ENCODE measurements around the gene STAT5B. TPM values are rescaled to one million over a fixed set of nuclear protein-coding genes. Genes with fewer than 3 reads are reported as not detected.

Gene STAT5B
- total and polyA plus RNA-seq, 2 of the 13 experiments (the other 11 are each of a cell fraction or from before 2014, with no cell fraction given) = 21.0 to 42.8 TPM

- TF ChIP-seq DMTF1 (CRISPR knock-in tag; IDR thresholded peaks at IDR 0.05) (no peak), ZBTB8A (CRISPR knock-in tag; IDR thresholded peaks at IDR 0.05; ENCODE audit: borderline replicate concordance, low read depth) (no peak), ZNF432 (CRISPR knock-in tag; IDR thresholded peaks at IDR 0.05; ENCODE audit: borderline replicate concordance) (no peak), ZNF460 (CRISPR knock-in tag; IDR thresholded peaks at IDR 0.05; ENCODE audit: borderline replicate concordance) (peak; percentile 68; the same call in 1 of the 2 replicates), ZNF296 (CRISPR knock-in tag; conservative IDR thresholded peaks at IDR 0.05) (no peak), ZNF496 (CRISPR knock-in tag; IDR thresholded peaks at IDR 0.05; ENCODE audit: insufficient replicate concordance) (no peak), ZNF280B (CRISPR knock-in tag; IDR thresholded peaks at IDR 0.05; ENCODE audit: borderline replicate concordance) (peak; percentile 67; the same call in 1 of the 2 replicates), GATAD2A (CRISPR knock-in tag; IDR thresholded peaks at IDR 0.05) (peak; percentile 63), ZFP37 (CRISPR knock-in tag; IDR thresholded peaks at IDR 0.05; ENCODE audit: borderline replicate concordance) (0 out of 2 replicates have a peak, but pooled peaks have one; percentile 35), FOXP4 (CRISPR knock-in tag; IDR thresholded peaks at IDR 0.05) (peak; percentile 14; the same call in 1 of the 2 replicates), ZNF121 (CRISPR knock-in tag; IDR thresholded peaks at IDR 0.05) (peak; percentile 56; the same call in 1 of the 2 replicates), SP5 (CRISPR knock-in tag; IDR thresholded peaks at IDR 0.05; ENCODE audit: borderline replicate concordance, low read depth) (peak; percentile 83), CEBPG (CRISPR knock-in tag; IDR thresholded peaks at IDR 0.05) (peak; percentile 60), ZNF691 (CRISPR knock-in tag; IDR thresholded peaks at IDR 0.05; ENCODE audit: borderline replicate concordance, low read depth) (no peak; the same call in 1 of the 2 replicates), MLX (CRISPR knock-in tag; IDR thresholded peaks at IDR 0.05) (no peak; the same call in 1 of the 2 replicates), FLYWCH1 (CRISPR knock-in tag; IDR thresholded peaks at IDR 0.05) (no peak), TEF (CRISPR knock-in tag; IDR thresholded peaks at IDR 0.05) (no peak), ZMYM3 (CRISPR knock-in tag; IDR thresholded peaks at IDR 0.05) (peak; percentile 85), RAD51 (IDR thresholded peaks at IDR 0.05; ENCODE audit: borderline replicate concordance) (no peak), KLF12 (CRISPR knock-in tag; IDR thresholded peaks at IDR 0.05; ENCODE audit: borderline replicate concordance) (peak; percentile 49; the same call in 1 of the 2 replicates), YY1 (IDR thresholded peaks at IDR 0.05; ENCODE audit: insufficient read depth, insufficient replicate concordance, low read depth, low read length) (peak; percentile 68)
These were observed 36.3 kb upstream of the STAT5B start (continued) for GRCh38 chr17:42312285-42313130.
